Astrocyte (in vitro differentiated cells and primary cell): ENCODE measurements around the gene ANKRD40CL. TPM values are rescaled to one million over a fixed set of nuclear protein-coding genes. Genes with fewer than 3 reads are reported as not detected.

Source experiments
- DNase-seq: peaks from one replicate; pipeline ENCODE4 v3.0.0-alpha.2; 2010; ENCODE audit warnings: low read depth
- FAIRE-seq: peaks from 2 replicates; lab custom pipeline; 2011; peaks lifted over from hg19 to GRCh38; lab: Jason Lieb, UNC
- H2AFZ ChIP-seq: 2 replicates; pipeline ENCODE4 v1.6.0; 2012; ENCODE audit warnings: low read depth, low read length, inconsistent platforms
- H3K27ac ChIP-seq: 2 replicates; pipeline ENCODE4 v1.5.1; 2011; ENCODE audit warnings: low read depth, low read length, inconsistent platforms
- H3K27me3 ChIP-seq: 2 replicates; pipeline ENCODE4 v1.6.0; 2011; ENCODE audit warnings: low read length, inconsistent platforms; ENCODE audit not compliant: insufficient read depth
- H3K36me3 ChIP-seq: 2 replicates; pipeline ENCODE4 v1.5.1; 2011; ENCODE audit warnings: low read length, inconsistent platforms; ENCODE audit not compliant: insufficient read depth
- H3K4me1 ChIP-seq: 2 replicates; pipeline ENCODE4 v1.5.1; 2011; ENCODE audit warnings: low read length, inconsistent platforms; ENCODE audit not compliant: insufficient read depth
- H3K4me2 ChIP-seq: 2 replicates; pipeline ENCODE4 v1.6.0; 2012; ENCODE audit warnings: low read length, inconsistent platforms
- H3K4me3 ChIP-seq: 2 replicates; pipeline ENCODE4 v1.5.1; 2011; ENCODE audit warnings: low read depth, mild to moderate bottlenecking, low read length, inconsistent platforms; ENCODE audit not compliant: insufficient read depth
- H3K79me2 ChIP-seq: 2 replicates; pipeline ENCODE4 v1.6.0; 2012; ENCODE audit warnings: mild to moderate bottlenecking, low read length, inconsistent platforms; ENCODE audit not compliant: insufficient read depth
- H3K9ac ChIP-seq: 2 replicates; pipeline ENCODE4 v1.6.0; 2012; ENCODE audit warnings: mild to moderate bottlenecking, low read length, inconsistent platforms
- H3K9me3 ChIP-seq: 2 replicates; pipeline ENCODE4 v1.5.1; 2012; ENCODE audit warnings: low read depth, mild to moderate bottlenecking, low read length, inconsistent platforms; ENCODE audit not compliant: insufficient read depth
- H4K20me1 ChIP-seq: 2 replicates; pipeline ENCODE4 v1.6.0; 2012; ENCODE audit warnings: low read length, inconsistent platforms; ENCODE audit not compliant: insufficient read depth
- H3K27ac Mint-ChIP-seq: one replicate; pipeline ENCODE4 v1.8.0; 2021; ENCODE audit warnings: mild to moderate bottlenecking, mixed read lengths; ENCODE audit not compliant: unreplicated experiment
- H3K27me3 Mint-ChIP-seq: one replicate; pipeline ENCODE4 v1.8.0; 2021; ENCODE audit warnings: low read depth, mixed read lengths; ENCODE audit not compliant: unreplicated experiment
- H3K36me3 Mint-ChIP-seq: one replicate; pipeline ENCODE4 v1.8.0; 2021; ENCODE audit warnings: low read depth, mixed read lengths; ENCODE audit not compliant: unreplicated experiment
- H3K4me1 Mint-ChIP-seq: one replicate; pipeline ENCODE4 v1.8.0; 2021; ENCODE audit warnings: low read depth, mixed read lengths; ENCODE audit not compliant: unreplicated experiment
- H3K4me3 Mint-ChIP-seq: one replicate; pipeline ENCODE4 v1.8.0; 2021; ENCODE audit warnings: mild to moderate bottlenecking, moderate library complexity, mixed read lengths; ENCODE audit not compliant: unreplicated experiment
- H3K9me3 Mint-ChIP-seq: one replicate; pipeline ENCODE4 v1.8.0; 2021; ENCODE audit warnings: mild to moderate bottlenecking, mixed read lengths; ENCODE audit not compliant: unreplicated experiment
- EZH2 ChIP-seq: IDR thresholded peaks from 2 replicates; pipeline ENCODE4 v1.6.1; 2012; ENCODE audit warnings: mild to moderate bottlenecking, low read length, inconsistent platforms; ENCODE audit not compliant: insufficient read depth
- total RNA-seq: library from RNA; stranded (reverse); gene quantifications from 2 replicates; pipeline ENCODE4 v1.2.1, GENCODE V29; 2021
- TF ChIP-seq, protein P1 (sequence below): IDR thresholded peaks from 2 replicates; pipeline ENCODE4 v1.5.1; 2011; ENCODE audit warnings: low read depth, mild to moderate bottlenecking, inconsistent platforms, low read length, moderate library complexity; ENCODE audit not compliant: insufficient read depth

Gene ANKRD40CL
- total RNA-seq, 1 donor from 2014 or later, result not detected

DNA sequence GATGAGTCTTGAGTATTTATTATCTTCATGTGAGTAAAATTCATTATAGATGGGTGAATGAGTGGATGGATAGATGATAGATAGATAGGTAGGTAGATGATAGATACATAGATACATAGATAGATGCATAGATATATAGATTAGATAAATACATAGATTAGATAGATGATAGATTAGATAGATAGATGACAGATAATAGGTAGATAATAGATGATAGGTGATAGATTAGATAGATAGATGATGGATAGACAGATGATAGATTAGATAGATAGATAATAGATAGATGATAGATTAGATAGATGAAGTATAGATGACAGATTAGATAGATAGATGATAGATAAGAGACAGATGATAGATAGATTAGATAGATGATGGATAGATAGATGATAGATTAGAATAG lies 46.3 kb upstream of the ANKRD40CL start:
- H4K20me1 ChIP-seq, result no peaks in the 10 kb centered on the region
- H3K36me3 Mint-ChIP-seq, result no peaks in the 10 kb centered on the region

DNA sequence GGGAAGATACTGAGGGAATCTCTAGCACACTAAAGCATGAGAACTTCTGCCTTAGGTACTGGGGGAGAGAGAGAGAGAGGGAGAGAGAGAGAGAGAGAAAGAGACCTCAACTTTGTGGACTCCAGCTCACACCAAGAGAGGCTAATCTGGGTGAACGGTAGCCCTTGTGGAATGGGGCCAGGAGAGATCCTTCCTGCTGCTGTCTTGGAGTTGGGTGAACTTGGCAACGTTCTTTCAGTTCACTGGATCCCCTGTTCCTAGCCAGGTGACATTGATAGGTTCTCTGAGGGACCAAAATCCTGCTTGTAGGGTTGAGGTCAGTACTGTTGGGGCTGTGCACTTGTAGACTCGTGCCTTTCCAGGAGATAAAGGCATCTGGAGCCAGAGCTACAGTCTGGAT lies 41.6 kb upstream of the ANKRD40CL start:
- FAIRE-seq, result no peak
- H3K9me3 ChIP-seq, result no peaks in the 10 kb centered on the region
- H2AFZ ChIP-seq, result no peak overlapping the region
- peaks cover 3% of the 10 kb centered on the region for H3K4me1 ChIP-seq
- peaks cover 5% of the 10 kb centered on the region for H3K27me3 ChIP-seq
- no peak overlapping the region for H3K4me2 ChIP-seq
- no peaks in the 10 kb centered on the region for H3K36me3 Mint-ChIP-seq
- no peaks in the 10 kb centered on the region for H3K36me3 ChIP-seq
- no peak overlapping the region for H3K27ac ChIP-seq
- H3K4me3 Mint-ChIP-seq, result no peak overlapping the region
- no peak overlapping the region for H3K4me3 ChIP-seq
- H3K9ac ChIP-seq, result no peak overlapping the region
- H3K27ac Mint-ChIP-seq, result no peak overlapping the region
- DNase-seq, result no peak
- H4K20me1 ChIP-seq, result no peaks in the 10 kb centered on the region
- TF ChIP-seq, protein P1, sequence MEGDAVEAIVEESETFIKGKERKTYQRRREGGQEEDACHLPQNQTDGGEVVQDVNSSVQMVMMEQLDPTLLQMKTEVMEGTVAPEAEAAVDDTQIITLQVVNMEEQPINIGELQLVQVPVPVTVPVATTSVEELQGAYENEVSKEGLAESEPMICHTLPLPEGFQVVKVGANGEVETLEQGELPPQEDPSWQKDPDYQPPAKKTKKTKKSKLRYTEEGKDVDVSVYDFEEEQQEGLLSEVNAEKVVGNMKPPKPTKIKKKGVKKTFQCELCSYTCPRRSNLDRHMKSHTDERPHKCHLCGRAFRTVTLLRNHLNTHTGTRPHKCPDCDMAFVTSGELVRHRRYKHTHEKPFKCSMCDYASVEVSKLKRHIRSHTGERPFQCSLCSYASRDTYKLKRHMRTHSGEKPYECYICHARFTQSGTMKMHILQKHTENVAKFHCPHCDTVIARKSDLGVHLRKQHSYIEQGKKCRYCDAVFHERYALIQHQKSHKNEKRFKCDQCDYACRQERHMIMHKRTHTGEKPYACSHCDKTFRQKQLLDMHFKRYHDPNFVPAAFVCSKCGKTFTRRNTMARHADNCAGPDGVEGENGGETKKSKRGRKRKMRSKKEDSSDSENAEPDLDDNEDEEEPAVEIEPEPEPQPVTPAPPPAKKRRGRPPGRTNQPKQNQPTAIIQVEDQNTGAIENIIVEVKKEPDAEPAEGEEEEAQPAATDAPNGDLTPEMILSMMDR, result no peak
- no peak for TF ChIP-seq EZH2
- H3K9me3 Mint-ChIP-seq, result no peaks in the 10 kb centered on the region
- H3K4me1 Mint-ChIP-seq, result peaks cover 2% of the 10 kb centered on the region
- peaks cover 16% of the 10 kb centered on the region for H3K27me3 Mint-ChIP-seq
- H3K79me2 ChIP-seq, result no peaks in the 10 kb centered on the region

More for the DNA sequence above, 46.3 kb upstream of the ANKRD40CL start:
- Histone ChIP-seq H3K9ac (no peak overlapping the region), H3K27ac (no peak overlapping the region), H3K9me3 (no peaks in the 10 kb centered on the region), H3K4me2 (no peak overlapping the region), H3K4me3 (no peak overlapping the region), H3K79me2 (no peaks in the 10 kb centered on the region), H3K36me3 (no peaks in the 10 kb centered on the region), H3K27me3 (peaks cover 5% of the 10 kb centered on the region), H3K4me1 (peaks cover 9% of the 10 kb centered on the region), H2AFZ (no peak overlapping the region)
- TF ChIP-seq, protein P1, result no peak
- no peak for TF ChIP-seq EZH2
- DNase-seq (no peak), FAIRE-seq (no peak)
- no peak overlapping the region for H3K27ac Mint-ChIP-seq
- no peaks in the 10 kb centered on the region for H3K9me3 Mint-ChIP-seq
- peaks cover 19% of the 10 kb centered on the region for H3K27me3 Mint-ChIP-seq
- H3K4me3 Mint-ChIP-seq, result no peak overlapping the region
- peaks cover 11% of the 10 kb centered on the region for H3K4me1 Mint-ChIP-seq

DNA sequence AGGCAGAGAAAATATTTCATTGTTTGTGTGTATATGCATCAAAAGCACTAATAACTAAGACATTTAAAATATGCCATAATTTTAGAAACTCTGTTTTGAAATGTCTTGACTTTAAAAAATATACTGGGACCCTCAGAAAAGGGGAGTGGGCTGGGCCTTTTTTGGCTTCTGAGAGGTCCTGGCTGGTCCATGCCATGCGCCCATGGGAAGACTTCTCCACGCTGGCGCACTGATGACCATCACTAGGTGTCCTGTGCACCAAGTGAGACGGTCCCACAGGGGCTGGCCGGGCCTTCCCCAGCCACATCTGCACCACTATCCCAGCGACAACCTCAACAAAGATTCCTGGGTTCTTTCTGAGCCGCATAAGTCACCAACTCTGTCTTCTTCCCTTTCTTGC lies 41.1 kb upstream of the ANKRD40CL start:
- no peak for FAIRE-seq
- Mint-ChIP-seq H3K4me3 (no peak overlapping the region), H3K4me1 (peaks cover 2% of the 10 kb centered on the region), H3K27me3 (peaks cover 16% of the 10 kb centered on the region), H3K9me3 (no peaks in the 10 kb centered on the region), H3K27ac (no peak overlapping the region), H3K36me3 (no peaks in the 10 kb centered on the region)
- Histone ChIP-seq H3K4me3 (no peak overlapping the region), H3K27ac (no peak overlapping the region), H4K20me1 (no peaks in the 10 kb centered on the region), H3K36me3 (no peaks in the 10 kb centered on the region), H3K27me3 (peaks cover 5% of the 10 kb centered on the region), H3K4me1 (peaks cover 3% of the 10 kb centered on the region), H3K9me3 (no peaks in the 10 kb centered on the region), H2AFZ (no peak overlapping the region), H3K79me2 (no peaks in the 10 kb centered on the region), H3K9ac (no peak overlapping the region), H3K4me2 (no peak overlapping the region)
- no peak for DNase-seq
- TF ChIP-seq EZH2, result no peak
- TF ChIP-seq, protein P1, result no peak
